ENCODE results near the gene OVCH1.

- no peak for TF ChIP-seq NFYA (IDR thresholded peaks at IDR 0.05; ENCODE audit: borderline replicate concordance, low read depth, low read length)
- TF ChIP-seq, protein P1, sequence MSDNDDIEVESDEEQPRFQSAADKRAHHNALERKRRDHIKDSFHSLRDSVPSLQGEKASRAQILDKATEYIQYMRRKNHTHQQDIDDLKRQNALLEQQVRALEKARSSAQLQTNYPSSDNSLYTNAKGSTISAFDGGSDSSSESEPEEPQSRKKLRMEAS (IDR thresholded peaks at IDR 0.05; ENCODE audit: low read depth, low read length), result no peak
- TF ChIP-seq ASH2L (IDR thresholded peaks at IDR 0.05; ENCODE audit: borderline replicate concordance, low read depth), result no peak
- no peak for TF ChIP-seq EP300 (IDR thresholded peaks at IDR 0.05; ENCODE audit: borderline replicate concordance in 1 of 2, control insufficient read depth in 1 of 2, low read depth in 2 of 2, low read length in 2 of 2)
Observed at GRCh38 chr12:29437575-29437974, 59.9 kb downstream of the OVCH1 start.

Data from GM12878 (cell line).